ENCODE measurements around the gene CPLANE2.
A peak's percentile ranks its signal among the peaks of the same experiment; 100 is the strongest.
"Not testable (repeated sequence)": the region's sequence is repeated elsewhere in the genome, so short reads cannot be mapped to it uniquely, and the experiment has no call there.

The CPLANE2 gene

GRCh38 chr1:16208270-16208987, 28.6 kb downstream of the CPLANE2 start:
- DNase-seq, result no peak

GRCh38 chr1:16207318-16208269, 29.4 kb downstream of the CPLANE2 start:
- DNase-seq, result no peak

- peak; percentile 89 for DNase-seq
These were observed 30.3 kb downstream of the CPLANE2 start for GRCh38 chr1:16206547-16207317.

- DNase-seq, result no peak
These were observed 31.0 kb downstream of the CPLANE2 start for GRCh38 chr1:16205891-16206546.

- DNase-seq, result no peak
These were observed 31.7 kb downstream of the CPLANE2 start for GRCh38 chr1:16205334-16205671.

GRCh38 chr1:16204634-16205333, 32.2 kb downstream of the CPLANE2 start:
- no peak for DNase-seq

- no peak for DNase-seq
These were observed 32.8 kb downstream of the CPLANE2 start for GRCh38 chr1:16204216-16204615.

- no peak for DNase-seq
These were observed 33.4 kb downstream of the CPLANE2 start for GRCh38 chr1:16203550-16203949.

- no peak for DNase-seq
These were observed 34.4 kb downstream of the CPLANE2 start for GRCh38 chr1:16202281-16203210.

GRCh38 chr1:16199700-16200099, 37.3 kb downstream of the CPLANE2 start:
- DNase-seq, result no peak

- no peak for DNase-seq
These were observed 37.9 kb downstream of the CPLANE2 start for GRCh38 chr1:16199157-16199501.

- DNase-seq, result no peak
These were observed 38.4 kb downstream of the CPLANE2 start for GRCh38 chr1:16198444-16199156.

- no peak for DNase-seq
These were observed 40.1 kb downstream of the CPLANE2 start for GRCh38 chr1:16196874-16197273.

- not testable (repeated sequence) for DNase-seq
These were observed 40.8 kb downstream of the CPLANE2 start for GRCh38 chr1:16196139-16196538.

- no peak for DNase-seq
These were observed 41.5 kb downstream of the CPLANE2 start for GRCh38 chr1:16195518-16195905.

GRCh38 chr1:16191916-16192546, 45.0 kb downstream of the CPLANE2 start:
- no peak for DNase-seq

GRCh38 chr1:16191309-16191708, 45.7 kb downstream of the CPLANE2 start:
- DNase-seq, result no peak

GRCh38 chr1:16189921-16190621, 46.9 kb downstream of the CPLANE2 start:
- DNase-seq, result no peak

GRCh38 chr1:16189003-16189402, 48.0 kb downstream of the CPLANE2 start:
- DNase-seq, result no peak

Measured in T-helper 9 cell (primary cell).